HG02852 (cell line): ENCODE measurements around the gene DUOXA2.
"Not testable (repeated sequence)": the region's sequence is repeated elsewhere in the genome, so short reads cannot be mapped to it uniquely, and the experiment has no call there.

ENCODE experiments used
- ATAC-seq: cut with Tn5 transposase; IDR thresholded peaks from one replicate; pipeline ENCODE4 v1.9.1; 2021; ENCODE audit warnings: mild to moderate bottlenecking, moderate library complexity; ENCODE audit not compliant: unreplicated experiment

Gene DUOXA2

DNA sequence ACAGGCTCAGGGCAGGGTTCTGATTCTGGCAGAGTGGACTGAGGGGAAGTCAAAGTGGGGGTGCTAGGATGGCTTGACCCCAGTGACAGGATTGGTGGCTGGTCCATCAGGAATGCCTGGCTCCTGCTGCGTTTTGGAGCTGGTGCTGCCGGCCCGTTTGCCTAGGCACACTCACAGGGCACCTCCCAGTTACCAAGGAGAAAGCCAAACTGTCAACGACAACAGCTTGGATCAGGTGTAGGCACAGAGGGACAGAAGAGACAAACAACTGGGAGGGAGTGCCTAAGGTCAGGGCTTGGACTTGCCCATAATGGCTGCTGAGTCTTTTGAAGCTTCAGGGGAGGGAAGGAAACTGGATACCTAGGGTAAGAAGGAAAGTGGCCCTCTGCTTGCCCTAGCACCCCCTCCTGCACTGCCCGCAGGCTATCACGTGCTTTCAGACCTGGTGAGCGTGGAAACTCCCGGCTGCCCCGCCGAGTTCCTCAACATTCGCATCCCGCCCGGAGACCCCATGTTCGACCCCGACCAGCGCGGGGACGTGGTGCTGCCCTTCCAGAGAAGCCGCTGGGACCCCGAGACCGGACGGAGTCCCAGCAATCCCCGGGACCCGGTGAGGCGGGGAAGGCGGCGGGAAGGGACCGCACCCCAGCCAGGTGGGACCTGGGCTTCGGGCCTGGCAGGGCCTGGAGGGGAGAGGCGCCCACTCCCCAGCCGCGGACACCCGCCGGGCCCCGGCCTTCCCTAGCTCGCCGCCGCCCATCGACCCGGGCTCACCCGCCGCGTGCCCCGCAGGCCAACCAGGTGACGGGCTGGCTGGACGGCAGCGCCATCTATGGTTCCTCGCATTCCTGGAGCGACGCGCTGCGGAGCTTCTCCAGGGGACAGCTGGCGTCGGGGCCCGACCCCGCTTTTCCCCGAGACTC lies 20.8 kb downstream of the DUOXA2 start:
- ATAC-seq: no peak

DNA sequence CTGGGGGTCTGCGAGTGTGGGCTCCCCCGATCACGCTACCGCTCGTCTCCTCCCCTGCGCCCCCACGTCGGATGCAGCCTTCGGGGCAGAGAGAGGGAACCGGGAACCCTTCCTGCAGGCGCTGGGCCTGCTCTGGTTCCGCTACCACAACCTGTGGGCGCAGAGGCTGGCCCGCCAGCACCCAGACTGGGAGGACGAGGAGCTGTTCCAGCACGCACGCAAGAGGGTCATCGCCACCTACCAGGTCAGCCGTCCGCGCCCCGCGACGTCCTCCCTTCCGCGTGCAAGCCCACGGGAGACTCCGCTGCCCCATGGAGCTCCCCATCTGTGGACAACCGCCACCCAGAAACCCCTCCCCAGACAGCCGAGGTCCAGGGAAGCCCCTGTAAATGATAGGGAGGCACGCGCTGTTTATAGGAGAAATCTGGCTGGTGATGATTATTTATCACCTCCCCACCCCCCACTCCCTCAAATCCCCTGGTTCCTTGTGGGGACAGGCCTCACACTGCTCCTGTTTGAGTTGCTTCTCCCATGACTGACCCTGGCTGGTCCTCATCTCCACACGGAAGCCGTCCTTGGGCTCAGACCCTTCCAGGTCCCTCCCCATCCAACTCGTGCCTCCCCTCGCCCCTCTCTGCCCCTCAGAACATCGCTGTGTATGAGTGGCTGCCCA lies 21.7 kb downstream of the DUOXA2 start:
- not testable (repeated sequence) for ATAC-seq

DNA sequence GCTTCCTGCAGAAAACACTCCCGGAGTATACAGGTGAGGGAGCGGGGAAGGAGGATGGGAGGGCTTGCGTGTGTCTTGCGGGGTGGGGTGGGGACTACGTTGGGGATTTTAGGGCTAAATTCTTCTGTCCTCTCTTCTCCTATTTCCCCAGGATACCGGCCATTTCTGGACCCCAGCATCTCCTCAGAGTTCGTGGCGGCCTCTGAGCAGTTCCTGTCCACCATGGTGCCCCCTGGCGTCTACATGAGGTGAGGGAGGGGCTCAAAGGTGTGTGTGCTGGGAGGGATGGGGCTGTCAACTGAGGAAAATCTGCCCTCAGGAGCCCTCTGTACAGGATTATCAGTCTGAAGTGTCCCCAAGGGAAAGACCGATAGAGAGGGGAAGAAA lies 22.2 kb downstream of the DUOXA2 start:
- ATAC-seq: no peak

DNA sequence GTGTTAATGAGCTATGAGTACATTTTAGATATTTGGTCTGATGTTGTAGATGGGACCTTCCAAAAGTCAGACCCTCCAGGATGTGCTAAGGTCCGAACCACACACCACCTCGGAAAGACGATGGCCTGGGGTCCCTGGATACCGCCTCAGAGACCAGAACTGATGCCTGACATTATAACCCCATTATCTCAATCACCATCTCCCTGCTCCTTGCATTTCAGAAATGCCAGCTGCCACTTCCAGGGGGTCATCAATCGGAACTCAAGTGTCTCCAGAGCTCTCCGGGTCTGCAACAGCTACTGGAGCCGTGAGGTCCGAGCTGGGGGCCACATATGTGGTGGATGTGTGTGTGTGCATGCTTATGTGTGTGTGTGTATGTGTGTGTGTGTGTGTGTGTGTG lies 23.6 kb downstream of the DUOXA2 start:
- no peak for ATAC-seq

DNA sequence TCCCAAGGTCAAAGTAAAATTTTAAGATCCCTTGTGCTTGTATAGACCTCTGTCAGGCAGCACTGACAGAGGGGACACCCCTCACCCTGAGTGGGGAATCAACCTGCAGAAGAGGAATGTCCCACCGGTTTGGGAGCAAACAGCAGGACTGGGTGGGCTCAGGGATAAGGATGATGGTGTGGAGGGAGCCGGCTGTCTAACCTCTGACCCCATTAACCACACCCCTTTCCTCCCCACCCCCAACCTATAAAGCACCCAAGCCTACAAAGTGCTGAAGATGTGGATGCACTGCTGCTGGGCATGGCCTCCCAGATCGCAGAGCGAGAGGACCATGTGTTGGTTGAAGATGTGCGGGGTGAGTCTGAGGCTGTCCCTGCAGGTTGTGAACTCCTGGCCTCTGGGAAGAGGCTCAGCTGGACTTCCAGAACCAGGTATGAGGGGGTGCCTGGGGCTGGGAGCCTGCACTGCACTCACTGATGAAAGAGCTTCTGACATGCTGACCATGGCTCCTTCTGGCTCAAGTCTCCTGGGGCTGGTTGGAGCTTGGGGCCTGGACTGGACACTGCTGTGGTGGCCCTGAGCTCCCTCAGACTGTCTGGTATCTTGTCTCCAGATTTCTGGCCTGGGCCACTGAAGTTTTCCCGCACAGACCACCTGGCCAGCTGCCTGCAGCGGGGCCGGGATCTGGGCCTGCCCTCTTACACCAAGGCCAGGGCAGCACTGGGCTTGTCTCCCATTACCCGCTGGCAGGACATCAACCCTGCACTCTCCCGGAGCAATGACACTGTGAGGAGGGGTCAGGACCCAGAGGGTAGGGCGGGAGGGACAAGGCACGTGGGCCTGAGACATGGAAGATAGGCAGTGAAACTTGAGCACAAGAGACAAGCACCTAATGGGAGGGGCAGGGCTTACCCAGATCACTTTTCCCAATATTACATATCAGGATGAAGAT lies 25.0 kb downstream of the DUOXA2 start:
- no peak for ATAC-seq

DNA sequence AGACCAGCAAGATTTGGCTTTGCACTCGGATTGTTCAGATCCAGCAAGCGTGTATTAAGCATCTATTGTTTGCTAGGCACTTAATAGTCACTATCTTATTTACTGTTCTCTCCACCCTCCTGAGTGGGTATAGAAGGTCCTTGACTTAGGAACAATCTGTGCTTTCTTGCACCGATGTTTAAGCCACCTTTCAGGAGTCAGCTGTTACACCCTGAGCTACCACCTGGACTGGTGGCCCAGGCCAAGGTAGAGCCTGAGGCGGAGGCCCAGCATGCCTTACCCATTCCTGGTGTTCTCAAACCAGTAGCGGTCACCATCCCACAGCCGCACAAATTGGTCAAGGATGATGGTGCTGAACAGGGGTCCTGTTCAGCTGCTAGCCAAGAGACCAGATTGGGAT lies 25.6 kb downstream of the DUOXA2 start:
- ATAC-seq: no peak

DNA sequence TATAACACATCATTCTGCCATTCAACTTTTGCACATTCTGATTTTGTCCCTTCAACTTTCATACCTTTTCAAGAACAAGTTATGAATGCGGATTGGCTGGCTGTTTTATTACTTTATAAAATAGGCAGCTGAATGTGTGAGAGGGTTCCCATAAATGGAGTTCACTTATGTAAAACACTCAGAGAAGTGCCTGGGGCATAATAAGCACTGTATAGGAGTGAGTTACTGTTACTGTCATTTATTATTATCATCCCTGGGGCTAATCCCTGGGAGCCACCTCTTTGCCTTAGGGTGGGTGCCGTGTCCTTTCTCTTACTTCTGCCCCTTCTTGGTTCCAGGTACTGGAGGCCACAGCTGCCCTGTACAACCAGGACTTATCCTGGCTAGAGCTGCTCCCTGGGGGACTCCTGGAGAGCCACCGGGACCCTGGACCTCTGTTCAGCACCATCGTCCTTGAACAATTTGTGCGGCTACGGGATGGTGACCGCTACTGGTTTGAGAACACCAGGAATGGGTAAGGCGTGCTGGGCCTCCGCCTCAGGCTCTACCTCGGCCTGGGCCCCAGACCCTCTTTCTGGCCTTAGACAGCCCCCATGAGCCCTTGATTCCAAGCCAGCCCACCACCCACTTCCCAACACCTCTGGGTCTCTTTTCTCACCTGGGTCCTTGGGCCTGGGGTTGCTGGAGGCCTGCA lies 26.6 kb downstream of the DUOXA2 start:
- ATAC-seq: no peak

DNA sequence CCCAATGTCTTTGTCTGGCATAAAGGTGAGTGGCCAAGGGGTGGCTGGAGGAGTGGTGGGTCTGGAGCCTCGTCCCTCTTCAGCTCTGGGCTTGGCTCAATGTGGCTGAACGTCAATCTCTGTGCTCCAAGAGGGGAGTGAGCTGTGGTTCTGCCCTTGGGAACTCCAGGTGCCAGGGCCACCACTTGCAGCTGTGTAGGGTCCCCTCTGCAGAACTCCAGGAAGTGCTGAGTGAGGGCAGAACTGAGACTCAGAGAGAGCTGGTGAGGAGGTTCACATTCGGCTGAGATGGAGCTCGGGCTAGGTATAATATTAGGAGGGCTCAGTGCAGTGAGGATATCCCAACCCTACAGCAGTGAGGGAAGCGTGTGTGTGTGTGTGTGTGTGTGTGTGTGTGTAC lies 27.3 kb downstream of the DUOXA2 start:
- ATAC-seq: no peak

DNA sequence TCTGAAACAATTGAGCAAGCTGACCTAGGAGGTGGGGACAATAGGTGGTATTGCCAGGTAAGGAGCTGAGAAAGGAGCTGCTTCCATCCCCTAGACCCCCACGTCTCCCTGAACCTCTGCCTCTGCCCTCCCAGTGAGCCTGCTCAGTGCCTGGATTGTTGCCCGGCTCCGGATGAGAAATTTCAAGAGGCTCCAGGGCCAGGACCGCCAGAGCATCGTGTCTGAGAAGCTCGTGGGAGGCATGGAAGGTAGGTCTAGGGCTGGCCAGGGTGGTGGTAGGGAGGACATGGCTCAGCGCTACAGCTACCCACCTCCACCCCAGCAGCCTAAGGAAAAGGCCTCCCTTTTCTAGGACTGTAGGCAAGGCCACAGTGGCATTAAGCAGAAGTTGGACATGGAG lies 28.9 kb downstream of the DUOXA2 start:
- no peak for ATAC-seq

DNA sequence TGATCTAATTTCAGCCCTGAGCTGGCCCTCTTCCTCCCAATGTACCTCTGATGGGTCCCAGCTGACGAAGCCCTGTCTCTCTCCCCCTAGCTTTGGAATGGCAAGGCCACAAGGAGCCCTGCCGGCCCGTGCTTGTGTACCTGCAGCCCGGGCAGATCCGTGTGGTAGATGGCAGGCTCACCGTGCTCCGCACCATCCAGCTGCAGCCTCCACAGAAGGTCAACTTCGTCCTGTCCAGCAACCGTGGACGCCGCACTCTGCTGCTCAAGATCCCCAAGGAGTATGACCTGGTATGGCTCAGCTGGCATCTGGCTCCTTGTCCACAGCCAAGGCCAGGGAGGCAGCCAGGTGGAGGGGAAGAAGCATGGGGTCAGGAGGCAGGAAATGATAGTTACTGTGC lies 29.8 kb downstream of the DUOXA2 start:
- ATAC-seq: no peak

DNA sequence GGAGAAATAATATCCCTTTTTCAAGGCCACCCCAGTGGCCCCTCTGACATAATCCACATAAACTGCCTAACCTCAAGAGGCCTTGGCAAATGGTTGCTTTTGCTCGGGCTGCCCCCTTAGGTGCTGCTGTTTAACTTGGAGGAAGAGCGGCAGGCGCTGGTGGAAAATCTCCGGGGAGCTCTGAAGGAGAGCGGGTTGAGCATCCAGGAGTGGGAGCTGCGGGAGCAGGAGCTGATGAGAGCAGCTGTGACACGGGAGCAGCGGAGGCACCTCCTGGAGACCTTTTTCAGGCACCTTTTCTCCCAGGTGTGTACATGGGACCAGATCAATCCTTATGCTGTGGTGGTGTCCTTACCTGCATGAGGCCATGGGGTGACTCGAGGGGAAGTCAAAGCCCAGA lies 30.6 kb downstream of the DUOXA2 start:
- ATAC-seq: no peak

DNA sequence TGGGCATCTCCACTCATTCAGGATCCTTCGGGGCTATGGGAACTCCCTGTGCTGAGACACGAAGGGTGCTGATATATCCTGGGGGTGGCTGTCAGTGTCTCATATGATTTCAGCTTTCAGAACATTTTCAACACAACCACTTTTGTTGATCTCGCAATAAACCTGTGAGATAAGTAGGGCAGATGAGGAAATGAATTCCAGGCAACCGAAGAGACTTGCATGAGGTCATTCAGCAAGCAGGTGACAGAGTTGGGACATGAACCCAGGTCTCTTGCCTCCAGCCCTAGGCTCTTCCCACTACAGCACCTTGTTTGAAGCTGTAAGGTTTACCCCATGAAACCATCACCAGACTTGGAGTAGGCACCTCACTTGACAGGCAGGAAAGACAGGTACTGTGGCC lies 32.3 kb downstream of the DUOXA2 start:
- no peak for ATAC-seq

DNA sequence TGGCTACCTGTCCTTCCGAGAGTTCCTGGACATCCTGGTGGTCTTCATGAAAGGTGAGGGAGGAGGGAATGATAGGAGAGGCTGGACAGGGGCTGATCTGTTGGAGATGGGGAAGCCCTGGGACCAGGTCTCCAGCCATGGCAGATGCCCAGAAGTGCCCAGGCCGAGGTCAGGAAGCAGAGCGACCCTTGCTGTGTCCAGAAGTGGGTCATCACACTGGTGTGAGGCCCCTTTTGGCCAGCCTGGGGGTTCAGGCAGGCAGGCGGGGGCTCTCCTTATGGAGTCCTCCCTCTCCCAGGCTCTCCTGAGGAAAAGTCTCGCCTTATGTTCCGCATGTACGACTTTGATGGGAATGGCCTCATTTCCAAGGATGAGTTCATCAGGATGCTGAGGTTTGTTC lies 33.5 kb downstream of the DUOXA2 start:
- no peak for ATAC-seq

DNA sequence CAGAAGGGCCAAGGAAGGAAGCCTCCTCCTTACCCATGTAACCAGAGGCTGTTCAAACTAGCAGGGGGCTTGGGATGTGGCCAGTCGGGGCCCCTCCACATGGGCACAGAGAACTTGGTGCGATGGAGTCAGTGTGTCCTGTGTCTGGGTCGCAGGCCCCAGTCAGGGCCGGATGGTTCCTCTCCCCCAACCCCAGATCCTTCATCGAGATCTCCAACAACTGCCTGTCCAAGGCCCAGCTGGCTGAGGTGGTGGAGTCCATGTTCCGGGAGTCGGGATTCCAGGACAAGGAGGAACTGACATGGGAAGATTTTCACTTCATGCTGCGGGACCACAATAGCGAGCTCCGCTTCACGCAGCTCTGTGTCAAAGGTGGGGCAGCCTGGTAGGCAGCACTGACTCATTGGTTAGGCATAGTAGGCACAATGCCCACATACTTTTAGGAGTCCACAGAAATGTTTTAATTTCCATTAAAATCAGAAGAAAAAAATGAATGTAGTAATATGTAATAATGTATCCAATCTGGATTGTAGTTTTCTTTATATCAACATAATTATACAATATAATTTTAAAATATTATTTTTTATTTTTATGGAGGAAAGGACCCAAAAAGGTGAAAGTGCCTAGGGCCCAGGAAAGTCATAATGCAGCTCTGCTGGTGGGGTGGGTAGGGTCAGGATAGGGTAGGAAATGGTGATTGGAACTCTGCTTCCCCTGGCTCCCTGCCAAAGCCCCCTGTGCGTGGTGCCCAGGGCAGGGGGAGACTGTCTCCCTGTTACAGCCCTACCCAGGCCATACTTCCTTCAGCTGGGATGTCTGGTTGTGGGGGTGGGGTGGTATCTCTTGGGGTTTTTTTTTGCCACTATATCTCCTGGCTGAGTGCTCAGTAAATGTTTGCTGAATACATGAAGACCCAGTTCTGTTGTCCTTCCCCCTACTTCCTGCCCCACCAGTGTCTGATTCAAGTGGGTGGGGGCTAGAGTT lies 34.2 kb downstream of the DUOXA2 start:
- no peak for ATAC-seq

DNA sequence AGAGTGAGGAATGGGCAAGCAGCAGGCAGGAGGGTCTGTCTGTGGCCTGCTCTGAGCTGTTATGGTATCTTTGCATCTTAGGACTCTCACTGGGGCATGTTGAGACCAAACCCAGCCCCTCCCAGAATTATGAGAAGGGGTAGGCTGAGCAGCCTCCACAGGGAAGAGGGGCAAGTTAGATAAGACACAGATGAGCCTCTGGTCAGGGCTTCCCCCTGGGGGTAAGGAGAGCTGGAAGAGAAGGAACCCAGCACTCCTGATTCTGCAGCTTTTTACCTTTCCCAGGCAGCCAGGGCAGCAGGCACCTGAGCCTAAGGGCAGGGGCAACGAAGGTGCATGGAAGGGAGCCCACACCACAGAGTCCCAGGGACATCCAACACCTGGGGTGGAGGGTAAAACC lies 34.9 kb downstream of the DUOXA2 start:
- ATAC-seq: no peak

DNA sequence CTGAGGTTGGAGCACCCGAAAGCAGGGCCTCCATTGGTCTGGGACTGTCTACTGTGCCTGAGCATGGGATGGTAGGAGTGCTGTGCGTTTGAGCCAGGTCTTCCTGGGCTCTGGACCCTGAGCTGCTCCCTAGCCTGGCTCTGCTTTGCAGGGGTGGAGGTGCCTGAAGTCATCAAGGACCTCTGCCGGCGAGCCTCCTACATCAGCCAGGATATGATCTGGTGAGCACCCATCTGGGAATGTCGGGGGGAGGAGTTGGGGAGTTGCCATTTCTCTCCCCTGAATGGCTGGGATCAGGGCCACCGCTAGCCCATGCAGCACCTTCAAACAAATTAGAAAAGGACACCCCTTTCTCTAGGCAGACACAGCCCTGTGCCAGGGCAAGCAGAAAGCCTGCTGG lies 36.4 kb downstream of the DUOXA2 start:
- ATAC-seq: no peak

DNA sequence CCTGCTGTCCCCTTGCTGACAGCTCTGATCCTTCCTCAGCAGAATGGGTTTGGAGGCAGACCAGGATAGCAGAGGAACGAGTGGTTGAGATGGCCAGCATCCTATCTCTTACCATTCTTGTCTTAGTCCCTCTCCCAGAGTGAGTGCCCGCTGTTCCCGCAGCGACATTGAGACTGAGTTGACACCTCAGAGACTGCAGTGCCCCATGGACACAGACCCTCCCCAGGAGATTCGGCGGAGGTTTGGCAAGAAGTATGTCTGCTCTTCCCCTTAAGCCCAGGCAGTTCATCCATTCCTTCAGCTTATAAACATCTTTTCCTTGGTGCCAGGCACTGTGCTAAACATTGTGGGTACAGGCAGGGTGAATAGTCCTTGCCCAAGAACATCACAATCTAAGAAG lies 36.9 kb downstream of the DUOXA2 start:
- no peak for ATAC-seq

DNA sequence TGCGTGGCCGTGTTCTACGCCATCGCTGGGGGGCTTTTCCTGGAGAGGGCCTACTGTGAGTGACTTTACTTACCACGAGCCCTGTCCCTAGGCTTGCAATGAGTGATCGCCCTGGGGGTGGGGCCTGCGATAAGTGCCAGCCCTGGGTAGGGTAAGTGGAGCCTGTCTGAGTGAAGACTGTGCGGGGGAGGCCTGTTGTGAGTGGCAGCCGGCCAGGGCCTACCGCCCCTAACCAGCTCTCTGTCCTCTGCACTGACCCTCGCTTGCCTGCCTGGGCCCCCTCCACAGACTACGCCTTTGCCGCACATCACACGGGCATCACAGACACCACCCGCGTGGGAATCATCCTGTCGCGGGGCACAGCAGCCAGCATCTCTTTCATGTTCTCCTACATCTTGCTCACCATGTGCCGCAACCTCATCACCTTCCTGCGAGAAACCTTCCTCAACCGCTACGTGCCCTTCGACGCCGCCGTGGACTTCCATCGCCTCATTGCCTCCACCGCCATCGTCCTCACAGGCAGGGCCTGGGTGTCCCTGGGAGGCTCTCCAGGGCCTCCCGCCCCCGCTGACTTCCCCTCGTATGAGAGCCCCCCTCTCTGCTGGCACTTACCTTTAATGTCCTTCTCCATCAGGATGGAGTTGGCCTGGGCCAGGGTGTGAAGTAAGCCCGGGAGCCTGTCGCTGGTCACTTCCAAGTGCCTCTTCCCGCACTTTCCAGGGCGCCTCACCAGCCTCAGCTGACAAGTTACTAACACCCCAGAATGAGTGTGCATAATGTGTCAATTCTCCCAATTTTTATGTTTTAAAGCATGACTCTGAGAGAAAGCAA lies 38.1 kb downstream of the DUOXA2 start:
- ATAC-seq: no peak

DNA sequence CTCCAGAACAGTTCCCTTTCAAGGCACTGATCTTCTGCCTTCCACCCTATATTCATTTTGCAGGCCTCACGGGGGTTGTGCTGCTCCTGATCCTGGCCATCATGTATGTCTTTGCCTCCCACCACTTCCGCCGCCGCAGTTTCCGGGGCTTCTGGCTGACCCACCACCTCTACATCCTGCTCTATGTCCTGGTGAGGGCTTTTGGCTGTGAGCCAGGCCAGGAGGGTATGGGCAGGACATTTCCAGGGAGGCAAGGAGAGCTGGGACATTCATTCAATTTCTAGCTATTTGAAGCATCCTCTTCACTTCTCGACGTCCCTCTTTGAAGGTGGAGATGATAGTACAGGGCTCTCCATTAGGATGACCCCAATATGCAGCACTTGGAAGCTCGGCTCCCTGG lies 41.6 kb downstream of the DUOXA2 start:
- ATAC-seq: no peak
